HepG2 (cell line): ENCODE measurements around the gene LAMTOR2. TPM values are rescaled to one million over a fixed set of nuclear protein-coding genes. Genes with fewer than 3 reads are reported as not detected.

ENCODE experiments used
- EED ChIP-seq: sonication (generic); formaldehyde crosslinking; IDR thresholded peaks from 2 replicates; pipeline ENCODE4 v1.5.0; 2020; ENCODE audit warnings: mild to moderate bottlenecking, missing genetic modification reagents
- ELF3 ChIP-seq: IDR thresholded peaks from 2 replicates; pipeline ENCODE4 v1.6.1; 2016; ENCODE audit warnings: missing genetic modification reagents, missing compliant biosample characterization
- GMEB1 ChIP-seq: sonication (generic); formaldehyde crosslinking; IDR thresholded peaks from 2 replicates; pipeline ENCODE4 v1.5.1; 2020; ENCODE audit warnings: missing genetic modification reagents, mild to moderate bottlenecking, borderline replicate concordance
- KDM5A ChIP-seq: fragments of 200-600 bp; sonication (generic); IDR thresholded peaks from 2 replicates; pipeline ENCODE4 v1.7.0; 2018; ENCODE audit warnings: antibody characterized with exemption, mild to moderate bottlenecking, low read length, borderline replicate concordance
- KLF12 ChIP-seq: sonication (generic); formaldehyde crosslinking; IDR thresholded peaks from 2 replicates; pipeline ENCODE4 v1.4.0; 2020; ENCODE audit warnings: missing genetic modification reagents, borderline replicate concordance
- MBNL3 ChIP-seq: fragments of 250-450 bp; sonication (Bioruptor Pico); conservative IDR thresholded peaks from 2 replicates; pipeline ENCODE4 v1.8.0; 2022; ENCODE audit warnings: mild to moderate bottlenecking, inconsistent platforms
- MIXL1 ChIP-seq: IDR thresholded peaks from 2 replicates; pipeline ENCODE4 v1.6.1; 2016
- MTA3 ChIP-seq: sonication (generic); formaldehyde crosslinking; IDR thresholded peaks from 2 replicates; pipeline ENCODE4 v1.4.0; 2020; ENCODE audit warnings: missing genetic modification reagents
- MYPOP ChIP-seq: sonication (generic); formaldehyde crosslinking; IDR thresholded peaks from 2 replicates; pipeline ENCODE4 v1.8.1; 2023; ENCODE audit warnings: mild to moderate bottlenecking, moderate library complexity, missing genetic modification reagents
- SATB2 ChIP-seq: sonication (generic); formaldehyde crosslinking; IDR thresholded peaks from 2 replicates; pipeline ENCODE4 v1.5.0; 2020; ENCODE audit warnings: missing genetic modification reagents
- TBX2 ChIP-seq: sonication (generic); formaldehyde crosslinking; IDR thresholded peaks from 2 replicates; pipeline ENCODE4 v1.5.0; 2020; ENCODE audit warnings: missing genetic modification reagents, mild to moderate bottlenecking, borderline replicate concordance
- ZFP36 ChIP-seq: fragments of 150-350 bp; IDR thresholded peaks from 2 replicates; pipeline ENCODE4 v1.6.1; 2018; ENCODE audit warnings: borderline replicate concordance, low read length, low read depth; ENCODE audit not compliant: partially characterized antibody
- ZNF24 ChIP-seq: fragments of 450-650 bp; IDR thresholded peaks from 2 replicates; pipeline ENCODE4 v1.6.1; 2017; ENCODE audit warnings: antibody characterized with exemption, mild to moderate bottlenecking
- ZNF3 ChIP-seq: IDR thresholded peaks from 2 replicates; pipeline ENCODE4 v1.7.0; 2017; ENCODE audit warnings: inconsistent platforms
- ZNF333 ChIP-seq: sonication (generic); formaldehyde crosslinking; IDR thresholded peaks from 2 replicates; pipeline ENCODE4 v1.4.0; 2020; ENCODE audit warnings: mild to moderate bottlenecking, missing genetic modification reagents, borderline replicate concordance
- ZNF335 ChIP-seq: sonication (generic); formaldehyde crosslinking; IDR thresholded peaks from 2 replicates; pipeline ENCODE4 v1.4.0; 2020; ENCODE audit warnings: missing genetic modification reagents
- ZNF614 ChIP-seq: IDR thresholded peaks from 2 replicates; pipeline ENCODE4 v1.6.1; 2018; ENCODE audit warnings: missing biosample characterization, missing genetic modification reagents, inconsistent platforms, borderline replicate concordance
- ZNF619 ChIP-seq: sonication (generic); formaldehyde crosslinking; IDR thresholded peaks from 2 replicates; pipeline ENCODE4 v1.4.0; 2020; ENCODE audit warnings: mild to moderate bottlenecking, missing genetic modification reagents
- ZNF761 ChIP-seq: sonication (generic); formaldehyde crosslinking; conservative IDR thresholded peaks from 2 replicates; pipeline ENCODE4 v1.4.0; 2020; ENCODE audit warnings: mild to moderate bottlenecking, missing genetic modification reagents
- ZSCAN9 ChIP-seq: IDR thresholded peaks from 2 replicates; pipeline ENCODE4 v1.6.1; 2016; ENCODE audit warnings: borderline replicate concordance
- polyA plus RNA-seq, 8 experiments: library from polyadenylated mRNA; depleted of rRNA in 3 of 8; stranded (reverse) in 7 of 8; unstranded in 1 of 8; fragments of >200 nt; fragmentation: Illumina TruSeq in 4 of 8; extraction: Trizol in 4 of 8; gene quantifications; 2 replicates each; pipeline versions ENCODE4 v1.2.1 to v1.2.3, GENCODE V29; 2011 to 2016; ENCODE audit warnings: low read depth in 4 of 8, missing spikeins in 1 of 8, mixed read lengths in 1 of 8; ENCODE audit not compliant: insufficient read depth in 1 of 8
- total RNA-seq, 5 experiments: library from RNA; depleted of rRNA; stranded (reverse); fragments of >200 nt; fragmentation: Illumina TruSeq; extraction: Trizol; gene quantifications; 2 replicates each; pipeline ENCODE4 v1.2.3, GENCODE V29; 2016; ENCODE audit warnings: low read depth in 1 of 5
- TF ChIP-seq, protein P1 (sequence below): sonication (generic); formaldehyde crosslinking; IDR thresholded peaks from 2 replicates; pipeline ENCODE4 v1.4.0; 2020; ENCODE audit warnings: missing genetic modification reagents
- TF ChIP-seq, protein P2 (sequence below): IDR thresholded peaks from 2 replicates; pipeline ENCODE4 v1.6.1; 2016; ENCODE audit warnings: mild to moderate bottlenecking, missing biosample characterization, missing genetic modification reagents
- TF ChIP-seq, protein P3 (sequence below): IDR thresholded peaks from 2 replicates; pipeline ENCODE4 v1.6.1; 2018; ENCODE audit warnings: missing genetic modification reagents, mild to moderate bottlenecking, missing compliant biosample characterization

LAMTOR2 gene
- total and polyA plus RNA-seq, 2 of the 13 experiments (the other 11 are each of a cell fraction or from before 2014, with no cell fraction given), result 36.5 to 66.4 TPM

- TF ChIP-seq GMEB1 (CRISPR knock-in tag) (no peak; the same call in 1 of the 2 replicates), ZNF614 (CRISPR knock-in tag) (peak; percentile 38; the same call in 1 of the 2 replicates), ELF3 (0 out of 2 replicates have a peak, but pooled peaks have one; percentile 7), MYPOP (CRISPR knock-in tag) (no peak), KDM5A (no peak; the same call in 1 of the 2 replicates), ZNF619 (CRISPR knock-in tag) (0 out of 2 replicates have a peak, but pooled peaks have one; percentile 25), ZNF333 (no peak), MBNL3 (CRISPR knock-in tag) (no peak), TBX2 (CRISPR knock-in tag) (0 out of 2 replicates have a peak, but pooled peaks have one; percentile 29), ZNF3 (peak; percentile 99), ZNF24 (peak; percentile 25; the same call in 1 of the 2 replicates), SATB2 (CRISPR knock-in tag) (no peak), ZNF761 (CRISPR knock-in tag) (no peak), KLF12 (CRISPR knock-in tag) (peak; percentile 50; the same call in 1 of the 2 replicates), MTA3 (CRISPR knock-in tag) (no peak), ZFP36 (no peak), ZSCAN9 (0 out of 2 replicates have a peak, but pooled peaks have one; percentile 22), MIXL1 (CRISPR knock-in tag) (0 out of 2 replicates have a peak, but pooled peaks have one; percentile 12), EED (CRISPR knock-in tag) (no peak), ZNF335 (CRISPR knock-in tag) (no peak)
- TF ChIP-seq, protein P1, sequence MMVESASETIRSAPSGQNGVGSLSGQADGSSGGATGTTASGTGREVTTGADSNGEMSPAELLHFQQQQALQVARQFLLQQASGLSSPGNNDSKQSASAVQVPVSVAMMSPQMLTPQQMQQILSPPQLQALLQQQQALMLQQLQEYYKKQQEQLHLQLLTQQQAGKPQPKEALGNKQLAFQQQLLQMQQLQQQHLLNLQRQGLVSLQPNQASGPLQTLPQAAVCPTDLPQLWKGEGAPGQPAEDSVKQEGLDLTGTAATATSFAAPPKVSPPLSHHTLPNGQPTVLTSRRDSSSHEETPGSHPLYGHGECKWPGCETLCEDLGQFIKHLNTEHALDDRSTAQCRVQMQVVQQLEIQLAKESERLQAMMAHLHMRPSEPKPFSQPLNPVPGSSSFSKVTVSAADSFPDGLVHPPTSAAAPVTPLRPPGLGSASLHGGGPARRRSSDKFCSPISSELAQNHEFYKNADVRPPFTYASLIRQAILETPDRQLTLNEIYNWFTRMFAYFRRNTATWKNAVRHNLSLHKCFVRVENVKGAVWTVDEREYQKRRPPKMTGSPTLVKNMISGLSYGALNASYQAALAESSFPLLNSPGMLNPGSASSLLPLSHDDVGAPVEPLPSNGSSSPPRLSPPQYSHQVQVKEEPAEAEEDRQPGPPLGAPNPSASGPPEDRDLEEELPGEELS (CRISPR knock-in tag), result no peak
- TF ChIP-seq, protein P2, sequence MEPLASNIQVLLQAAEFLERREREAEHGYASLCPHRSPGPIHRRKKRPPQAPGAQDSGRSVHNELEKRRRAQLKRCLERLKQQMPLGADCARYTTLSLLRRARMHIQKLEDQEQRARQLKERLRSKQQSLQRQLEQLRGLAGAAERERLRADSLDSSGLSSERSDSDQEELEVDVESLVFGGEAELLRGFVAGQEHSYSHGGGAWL (CRISPR knock-in tag), result 0 out of 2 replicates have a peak, but pooled peaks have one; percentile 36
- TF ChIP-seq, protein P3, sequence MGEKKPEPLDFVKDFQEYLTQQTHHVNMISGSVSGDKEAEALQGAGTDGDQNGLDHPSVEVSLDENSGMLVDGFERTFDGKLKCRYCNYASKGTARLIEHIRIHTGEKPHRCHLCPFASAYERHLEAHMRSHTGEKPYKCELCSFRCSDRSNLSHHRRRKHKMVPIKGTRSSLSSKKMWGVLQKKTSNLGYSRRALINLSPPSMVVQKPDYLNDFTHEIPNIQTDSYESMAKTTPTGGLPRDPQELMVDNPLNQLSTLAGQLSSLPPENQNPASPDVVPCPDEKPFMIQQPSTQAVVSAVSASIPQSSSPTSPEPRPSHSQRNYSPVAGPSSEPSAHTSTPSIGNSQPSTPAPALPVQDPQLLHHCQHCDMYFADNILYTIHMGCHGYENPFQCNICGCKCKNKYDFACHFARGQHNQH, result peak; percentile 30; the same call in 1 of the 2 replicates
Observed at GRCh38 chr1:156052862-156053767, 1.5 kb upstream of the LAMTOR2 start (continued).
